Cardiac muscle cell (in vitro differentiated cells and primary cell): ENCODE data around the gene IKZF3. TPM values are rescaled to one million over a fixed set of nuclear protein-coding genes. Genes with fewer than 3 reads are reported as not detected.

Source experiments
- DNase-seq, 2 donors: peaks; one replicate each; pipeline versions ENCODE4 v3.0.0 to v3.0.0-alpha.2; 2010 to 2017; ENCODE audit warnings: low read depth in 1 of 2, low spot score in 1 of 2
- H3K27ac ChIP-seq: fragments of 200-600 bp; sonication (generic); 2 replicates; pipeline ENCODE4 v1.5.1; 2016
- H3K27me3 ChIP-seq: fragments of 200-600 bp; sonication (generic); 2 replicates; pipeline ENCODE4 v1.6.0; 2016; ENCODE audit warnings: control low read depth
- H3K36me3 ChIP-seq: fragments of 200-600 bp; sonication (generic); 2 replicates; pipeline ENCODE4 v1.5.1; 2016; ENCODE audit warnings: control low read depth
- H3K4me1 ChIP-seq: fragments of 200-600 bp; sonication (generic); 2 replicates; pipeline ENCODE4 v1.8.1; 2017; ENCODE audit warnings: low read depth, mild to moderate bottlenecking, mixed run types
- H3K4me3 ChIP-seq: fragments of 200-600 bp; sonication (generic); 2 replicates; pipeline ENCODE4 v1.5.1; 2016; ENCODE audit warnings: mild to moderate bottlenecking
- H3K9me3 ChIP-seq: fragments of 200-600 bp; sonication (generic); 2 replicates; pipeline ENCODE4 v1.5.1; 2017; ENCODE audit warnings: low read depth, mild to moderate bottlenecking, control low read depth
- CTCF ChIP-seq: IDR thresholded peaks from 2 replicates; pipeline ENCODE4 v1.5.1; 2012; ENCODE audit warnings: low read depth, mild to moderate bottlenecking, low read length
- polyA plus RNA-seq: library from polyadenylated mRNA; unstranded; fragments of >200 nt; fragmentation: Nextera tagmentation; extraction: Ambion mirVana; gene quantifications from 2 replicates; pipeline ENCODE4 v1.2.1, GENCODE V29; 2016
- total RNA-seq: library from RNA; depleted of rRNA; stranded (reverse); fragments of >200 nt; gene quantifications from 2 replicates; pipeline ENCODE4 v1.2.3, GENCODE V29; 2016

Gene IKZF3
- total and polyA plus RNA-seq, 2 experiments from 2014 or later = not detected

GRCh38 chr17:39745335-39746144 is 118.6 kb downstream of the IKZF3 start:
- no peak for DNase-seq
- Histone ChIP-seq H3K36me3 (no peaks in the 10 kb centered on the region), H3K27me3 (peaks cover 3% of the 10 kb centered on the region)

GRCh38 chr17:39744836-39745215 is 119.3 kb downstream of the IKZF3 start:
- H3K36me3 ChIP-seq = no peaks in the 10 kb centered on the region
- DNase-seq = no peak
- H3K27me3 ChIP-seq = peaks cover 10% of the 10 kb centered on the region
- TF ChIP-seq CTCF = no peak
- H3K27ac ChIP-seq = no peak overlapping the region
- H3K4me3 ChIP-seq = no peak overlapping the region
- H3K9me3 ChIP-seq = no peaks in the 10 kb centered on the region
- H3K4me1 ChIP-seq = peaks cover 6% of the 10 kb centered on the region

More at GRCh38 chr17:39745335-39746144, 118.6 kb downstream of the IKZF3 start:
- H3K4me1 ChIP-seq = peaks cover 5% of the 10 kb centered on the region
- no peak overlapping the region for H3K27ac ChIP-seq
- H3K4me3 ChIP-seq = no peak overlapping the region
- no peak for TF ChIP-seq CTCF
- H3K9me3 ChIP-seq = no peaks in the 10 kb centered on the region

- DNase-seq = no peak
- TF ChIP-seq CTCF = no peak
- H3K9me3 ChIP-seq = no peaks in the 10 kb centered on the region
- H3K4me1 ChIP-seq = peaks cover 12% of the 10 kb centered on the region
- no peaks in the 10 kb centered on the region for H3K36me3 ChIP-seq
- no peak overlapping the region for H3K4me3 ChIP-seq
- H3K27me3 ChIP-seq = peaks cover 16% of the 10 kb centered on the region
- H3K27ac ChIP-seq = no peak overlapping the region
Observed at GRCh38 chr17:39744075-39744835, 119.9 kb downstream of the IKZF3 start.

- H3K27ac ChIP-seq = no peak overlapping the region
- H3K36me3 ChIP-seq = no peaks in the 10 kb centered on the region
- peaks cover 19% of the 10 kb centered on the region for H3K4me1 ChIP-seq
- no peak for DNase-seq
- H3K4me3 ChIP-seq = no peak overlapping the region
- no peak for TF ChIP-seq CTCF
- H3K9me3 ChIP-seq = no peaks in the 10 kb centered on the region
- peaks cover 29% of the 10 kb centered on the region for H3K27me3 ChIP-seq
Observed at GRCh38 chr17:39742856-39743436, 121.2 kb downstream of the IKZF3 start.

DNA sequence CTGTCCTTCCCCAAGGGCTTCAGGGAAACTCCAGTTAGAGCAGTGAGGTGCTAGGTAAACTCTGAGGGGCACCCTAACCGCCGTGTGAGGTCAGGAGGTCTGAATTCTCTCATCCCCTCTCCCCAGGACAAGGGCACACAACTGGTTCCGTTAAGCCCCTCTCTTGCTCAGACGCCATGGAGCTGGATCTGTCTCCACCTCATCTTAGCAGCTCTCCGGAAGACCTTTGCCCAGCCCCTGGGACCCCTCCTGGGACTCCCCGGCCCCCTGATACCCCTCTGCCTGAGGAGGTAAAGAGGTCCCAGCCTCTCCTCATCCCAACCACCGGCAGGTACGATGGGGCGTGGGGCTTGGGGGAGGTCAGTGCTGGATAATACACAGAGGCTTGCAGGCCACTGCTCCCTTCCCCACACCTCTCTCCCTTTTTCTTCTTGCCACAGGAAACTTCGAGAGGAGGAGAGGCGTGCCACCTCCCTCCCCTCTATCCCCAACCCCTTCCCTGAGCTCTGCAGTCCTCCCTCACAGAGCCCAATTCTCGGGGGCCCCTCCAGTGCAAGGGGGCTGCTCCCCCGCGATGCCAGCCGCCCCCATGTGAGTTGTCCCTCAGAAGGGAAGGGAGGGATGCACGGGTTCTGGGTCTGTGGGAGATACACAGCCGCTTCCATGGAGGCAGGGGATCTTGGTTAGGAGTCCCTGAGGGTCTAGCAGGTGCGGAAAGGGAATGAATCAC is 121.8 kb downstream of the IKZF3 start:
- Histone ChIP-seq H3K27me3 (peaks cover 36% of the 10 kb centered on the region), H3K27ac (no peak overlapping the region), H3K9me3 (no peaks in the 10 kb centered on the region), H3K4me1 (peaks cover 19% of the 10 kb centered on the region), H3K4me3 (no peak overlapping the region), H3K36me3 (no peaks in the 10 kb centered on the region)
- DNase-seq = no peak
- no peak for TF ChIP-seq CTCF
